HL-60 (cell line): ENCODE measurements around the gene GTF2H2C.
"Not testable (repeated sequence)": the region's sequence is repeated elsewhere in the genome, so short reads cannot be mapped to it uniquely, and the experiment has no call there.

ENCODE experiments used
- GABPA ChIP-seq: IDR thresholded peaks from 2 replicates; pipeline ENCODE4 v1.6.1; 2012; ENCODE audit warnings: low read depth
- SPI1 ChIP-seq: IDR thresholded peaks from 2 replicates; pipeline ENCODE4 v1.6.1; 2012; ENCODE audit warnings: low read depth, mild to moderate bottlenecking, borderline replicate concordance
- TF ChIP-seq, protein P1 (sequence below): IDR thresholded peaks from one replicate; pipeline ENCODE4 v1.5.1; 2011; ENCODE audit warnings: low read length, control low read depth, inconsistent platforms; ENCODE audit not compliant: insufficient read depth

DNA sequence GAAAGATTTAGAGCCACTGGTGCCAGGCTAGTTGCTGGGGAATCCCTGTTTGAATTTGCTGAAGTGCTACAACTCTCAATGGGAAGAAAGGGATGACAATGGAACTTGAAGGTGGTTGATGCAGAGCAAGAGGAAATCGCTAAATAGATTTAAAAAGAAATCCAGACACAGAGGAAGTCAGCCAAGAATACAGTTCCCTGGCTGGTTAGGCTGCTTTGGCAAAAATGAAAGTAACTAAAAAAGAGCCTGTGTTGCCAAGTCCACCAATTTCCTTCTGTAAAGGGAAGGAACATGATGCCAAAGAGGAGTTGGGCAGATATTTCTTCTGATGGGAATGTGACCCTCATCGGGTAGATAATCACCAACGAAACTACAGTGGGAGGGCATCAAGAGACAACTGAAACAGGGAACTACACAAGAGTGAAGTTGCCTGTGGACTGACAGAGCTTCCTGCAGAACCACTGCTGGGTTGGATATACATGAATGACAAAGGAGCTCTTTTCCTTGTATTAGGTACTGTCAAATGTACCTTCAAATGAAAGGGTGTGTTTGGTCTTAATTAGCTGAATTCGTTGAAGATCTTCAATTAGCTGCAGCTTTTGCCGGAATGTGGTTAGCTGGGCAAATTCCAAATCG, 49.0 kb downstream of the GTF2H2C start:
- TF ChIP-seq, protein P1, sequence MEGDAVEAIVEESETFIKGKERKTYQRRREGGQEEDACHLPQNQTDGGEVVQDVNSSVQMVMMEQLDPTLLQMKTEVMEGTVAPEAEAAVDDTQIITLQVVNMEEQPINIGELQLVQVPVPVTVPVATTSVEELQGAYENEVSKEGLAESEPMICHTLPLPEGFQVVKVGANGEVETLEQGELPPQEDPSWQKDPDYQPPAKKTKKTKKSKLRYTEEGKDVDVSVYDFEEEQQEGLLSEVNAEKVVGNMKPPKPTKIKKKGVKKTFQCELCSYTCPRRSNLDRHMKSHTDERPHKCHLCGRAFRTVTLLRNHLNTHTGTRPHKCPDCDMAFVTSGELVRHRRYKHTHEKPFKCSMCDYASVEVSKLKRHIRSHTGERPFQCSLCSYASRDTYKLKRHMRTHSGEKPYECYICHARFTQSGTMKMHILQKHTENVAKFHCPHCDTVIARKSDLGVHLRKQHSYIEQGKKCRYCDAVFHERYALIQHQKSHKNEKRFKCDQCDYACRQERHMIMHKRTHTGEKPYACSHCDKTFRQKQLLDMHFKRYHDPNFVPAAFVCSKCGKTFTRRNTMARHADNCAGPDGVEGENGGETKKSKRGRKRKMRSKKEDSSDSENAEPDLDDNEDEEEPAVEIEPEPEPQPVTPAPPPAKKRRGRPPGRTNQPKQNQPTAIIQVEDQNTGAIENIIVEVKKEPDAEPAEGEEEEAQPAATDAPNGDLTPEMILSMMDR = not testable (repeated sequence)
- not testable (repeated sequence) for TF ChIP-seq GABPA, SPI1
